NCI-H510A treated with DMSO at 0.1 percent for 48 hours (cell line): ENCODE results near the gene YIF1B.
"Not testable (repeated sequence)": the region's sequence is repeated elsewhere in the genome, so short reads cannot be mapped to it uniquely, and the experiment has no call there.

Experiments
- DNase-seq: peaks from one replicate; lab custom pipeline; 2025; lab: John Stamatoyannopoulos, UW

Gene YIF1B

DNA sequence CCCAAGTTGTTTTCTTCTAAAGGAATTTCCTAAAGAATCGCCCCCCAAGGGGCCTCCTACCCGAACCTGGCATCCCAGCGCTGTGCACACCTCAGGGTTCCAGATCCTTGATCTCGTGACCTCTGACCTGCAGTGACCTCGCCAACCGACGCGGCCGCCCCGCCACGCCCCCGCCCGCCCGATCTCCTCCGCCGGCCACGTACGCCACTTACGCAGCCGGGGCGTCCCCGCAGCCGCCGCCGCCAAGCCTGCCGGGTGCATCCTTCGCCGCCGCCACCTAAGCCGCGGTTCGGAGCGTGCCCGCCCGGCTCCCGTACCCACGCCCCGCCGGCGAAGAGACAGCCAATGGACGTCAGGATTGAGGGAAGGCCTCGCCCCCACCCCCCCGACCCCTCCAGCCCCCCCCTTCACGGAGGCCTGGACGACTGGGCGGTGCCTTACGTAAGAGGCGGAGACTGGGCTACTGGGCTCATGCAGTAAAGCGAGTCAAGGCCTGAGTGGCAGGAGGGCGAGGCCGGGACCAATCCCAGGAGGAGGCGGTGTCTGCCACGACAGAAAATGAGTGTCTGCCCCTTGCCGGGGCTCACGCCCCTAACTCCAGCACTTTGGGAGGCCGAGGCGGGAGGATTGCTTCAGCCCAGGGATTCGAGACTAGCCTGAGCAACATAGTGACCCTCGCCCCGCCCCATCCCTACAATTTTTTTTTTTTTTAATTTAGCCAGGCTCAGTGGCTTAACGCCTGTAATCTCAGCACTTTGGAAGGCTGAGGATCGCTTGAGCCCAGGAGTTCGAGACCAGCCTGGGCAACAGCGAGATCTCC is at the start of gene YIF1B:
YIF1B (minus strand) TSS at position 291 of the 820 bp plus-strand sequence; CDS start at position 261, 30 bp downstream.
- DNase-seq, result peak; percentile 96

GRCh38 chr19:38362946-38363688 is 47.4 kb upstream of the YIF1B start:
- not testable (repeated sequence) for DNase-seq

GRCh38 chr19:38362076-38362945 is 46.6 kb upstream of the YIF1B start:
- peak; percentile 79 for DNase-seq

- peak; percentile 79 for DNase-seq
These were observed 45.9 kb upstream of the YIF1B start for GRCh38 chr19:38361633-38362075.

DNA sequence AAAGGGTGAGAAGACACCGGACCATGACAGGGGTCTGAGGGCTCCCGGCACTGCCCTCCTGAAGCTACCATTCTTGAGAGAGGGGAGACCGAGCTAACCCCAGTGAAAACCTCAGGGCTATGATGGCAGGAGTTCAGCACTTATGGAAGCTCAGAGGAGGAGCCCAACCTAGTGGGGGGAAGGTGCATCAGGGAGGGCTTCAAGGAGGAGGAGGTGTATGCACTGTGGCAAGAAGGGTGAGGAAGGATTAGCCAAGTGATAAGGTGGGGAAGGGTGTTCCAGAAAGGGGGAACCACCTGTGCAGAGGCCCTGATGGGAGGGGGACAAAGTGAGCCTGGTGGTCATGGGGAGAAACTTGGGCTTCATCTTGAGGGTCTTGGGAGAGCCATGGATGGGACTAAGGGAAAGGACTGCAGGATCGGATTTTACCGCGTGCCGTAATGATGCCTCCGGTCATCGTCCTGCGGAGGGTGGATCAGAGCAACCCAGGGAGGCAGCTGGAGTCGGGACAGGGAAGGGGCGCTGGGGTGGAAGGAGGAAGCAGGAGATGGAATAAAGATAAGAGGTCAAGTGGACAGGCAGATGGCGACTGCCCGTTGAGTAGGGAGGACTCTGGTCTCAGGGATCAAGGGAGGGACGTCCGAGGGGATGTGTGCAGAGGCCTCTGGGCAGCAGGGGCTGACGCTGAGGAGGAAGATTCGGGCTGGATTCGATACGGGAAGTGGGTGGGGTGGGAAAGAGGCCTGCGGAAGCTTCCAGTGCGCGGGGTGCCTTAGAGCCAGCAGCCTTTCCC is 45.3 kb upstream of the YIF1B start:
- DNase-seq, result peak; percentile 35

- DNase-seq, result peak; percentile 7
These were observed 44.6 kb upstream of the YIF1B start for GRCh38 chr19:38360351-38360750.

- DNase-seq, result no peak
These were observed 43.7 kb upstream of the YIF1B start for GRCh38 chr19:38359242-38360021.

DNA sequence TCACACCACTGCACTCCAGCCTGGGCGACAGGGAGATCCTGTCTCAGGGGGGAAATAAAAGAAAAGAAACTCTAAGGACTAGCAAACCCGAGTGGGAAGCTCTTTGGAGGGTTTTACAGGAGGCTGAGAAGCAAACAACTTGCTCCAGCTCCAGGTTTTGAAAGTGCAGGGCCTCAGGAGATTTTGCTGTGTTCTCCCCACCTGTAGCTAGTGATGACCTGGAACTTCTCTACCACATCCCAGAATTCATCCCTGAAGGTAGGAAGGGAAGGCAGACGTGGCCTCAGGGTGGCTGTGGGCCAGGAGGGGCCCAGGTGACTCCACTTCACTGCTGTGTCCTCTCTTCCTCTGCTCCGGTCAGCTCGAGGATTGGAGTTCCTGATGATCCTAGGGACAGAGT is 42.3 kb upstream of the YIF1B start:
- no peak for DNase-seq

DNA sequence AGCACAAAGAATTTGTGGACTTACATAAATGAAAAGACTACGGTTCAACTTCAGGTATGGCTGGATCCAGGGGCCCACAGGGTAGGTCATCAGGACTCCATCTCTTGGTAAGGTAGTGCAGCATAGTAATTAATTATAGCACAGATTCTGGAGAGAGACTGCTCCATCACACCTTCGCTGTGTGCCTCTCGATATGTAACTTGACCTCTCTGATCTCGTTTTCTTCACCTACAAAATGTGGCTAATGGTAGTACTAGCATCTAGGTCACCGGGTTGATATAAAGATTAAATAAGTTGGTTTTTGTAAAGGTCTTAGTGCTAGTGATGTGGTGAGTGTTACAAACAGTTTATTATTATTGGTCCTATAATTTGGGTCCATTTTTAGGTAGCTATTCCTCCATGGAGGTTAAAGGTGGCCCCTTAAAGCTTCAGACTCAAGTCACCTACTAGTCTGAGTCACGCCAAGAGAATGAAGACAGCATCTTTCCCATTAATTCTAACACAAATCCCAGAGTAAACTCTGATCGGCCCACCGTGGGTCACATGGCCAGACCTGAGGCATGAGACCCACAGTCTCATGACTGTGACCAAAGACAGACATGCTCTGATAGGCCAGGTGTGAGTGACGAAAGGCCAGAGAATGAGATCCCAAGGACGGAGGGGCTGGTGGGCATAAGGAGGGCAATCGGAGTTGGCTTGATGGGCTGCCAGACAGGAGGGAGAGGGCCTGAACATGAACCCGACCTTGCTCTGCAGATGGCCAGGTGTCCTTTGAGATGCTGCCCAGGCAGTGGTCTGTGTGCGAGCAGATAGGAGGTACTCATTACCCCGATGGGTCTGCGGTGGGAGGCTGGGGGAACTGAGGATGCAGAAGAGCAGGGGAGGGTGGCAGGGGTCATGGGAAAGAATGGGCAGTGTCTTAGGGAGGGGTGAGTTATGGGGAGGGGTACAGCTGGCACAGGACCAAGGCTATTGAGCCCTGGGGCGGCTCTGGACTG is 40.3 kb upstream of the YIF1B start:
- DNase-seq, result no peak

- no peak for DNase-seq
These were observed 36.9 kb upstream of the YIF1B start for GRCh38 chr19:38352611-38353010.

GRCh38 chr19:38351865-38352395 is 36.2 kb upstream of the YIF1B start:
- no peak for DNase-seq

- DNase-seq, result no peak
These were observed 35.1 kb upstream of the YIF1B start for GRCh38 chr19:38350883-38351282.

DNA sequence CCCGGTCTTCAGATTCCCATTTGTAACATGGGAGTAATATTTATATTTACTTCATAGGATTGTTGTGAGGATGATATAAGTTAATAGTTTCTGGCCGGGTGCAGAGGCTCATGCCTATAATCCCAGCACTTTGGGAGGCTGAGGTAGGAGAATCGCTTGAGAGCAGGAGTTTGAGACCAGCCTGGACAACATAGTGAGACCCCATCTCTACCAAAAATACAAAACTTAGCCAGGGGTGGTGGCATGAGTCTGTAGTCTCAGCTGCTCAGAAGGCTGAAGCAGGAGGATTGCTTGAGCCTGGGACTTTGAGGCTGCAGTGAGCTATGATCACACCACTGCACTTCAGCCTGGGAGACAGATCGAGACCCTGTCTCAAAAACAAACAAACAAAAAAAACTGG is 31.1 kb upstream of the YIF1B start:
- no peak for DNase-seq

GRCh38 chr19:38340927-38341326 is 25.2 kb upstream of the YIF1B start:
- DNase-seq, result no peak

DNA sequence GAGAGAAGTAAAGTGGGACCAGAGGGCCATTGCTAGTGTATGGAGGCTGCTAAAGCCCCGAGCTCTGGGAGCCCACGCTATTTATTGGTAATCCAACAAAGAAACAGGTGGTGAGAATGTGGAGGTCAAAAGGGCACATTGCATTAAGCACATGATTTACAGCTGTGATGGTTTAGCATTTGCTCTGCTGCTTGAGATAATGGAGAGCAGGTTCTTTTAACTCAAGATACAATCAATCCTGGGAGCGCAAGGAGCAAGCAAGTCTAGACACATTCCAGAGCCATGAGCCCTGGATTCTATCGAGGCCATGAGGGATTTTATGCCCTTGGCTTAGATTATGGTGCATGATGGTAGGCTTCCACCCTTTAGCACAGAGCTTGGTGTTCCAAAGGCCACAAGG is 23.3 kb upstream of the YIF1B start:
- DNase-seq, result not testable (repeated sequence)

DNA sequence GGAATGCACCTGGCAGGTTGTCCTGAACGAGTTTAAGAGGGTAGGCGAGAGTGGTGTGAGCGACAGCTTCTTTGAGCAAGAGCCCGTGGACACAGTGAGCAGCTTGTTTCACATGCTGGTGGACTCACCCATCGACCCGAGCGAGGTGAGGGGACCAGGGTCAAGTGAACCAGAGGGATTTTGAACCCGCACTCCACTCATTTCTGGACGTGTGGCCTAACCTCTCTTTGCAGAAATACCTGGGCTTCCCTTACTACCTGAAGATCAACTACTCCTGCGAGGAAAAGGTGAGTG is 21.6 kb upstream of the YIF1B start:
- DNase-seq, result no peak

GRCh38 chr19:38336638-38337359 is 21.1 kb upstream of the YIF1B start:
- peak; percentile 93 for DNase-seq

GRCh38 chr19:38335949-38336637 is 20.3 kb upstream of the YIF1B start:
- peak; percentile 93 for DNase-seq
